Esophagus squamous epithelium (tissue), 5 donors: Measurements from ENCODE around the gene KAZALD1. TPM values are rescaled to one million over a fixed set of nuclear protein-coding genes. Genes with fewer than 3 reads are reported as not detected.

Experiments used
- DNase-seq: peaks from one replicate; lab custom pipeline; 2025; lab: John Stamatoyannopoulos, UW
- H3K27ac ChIP-seq, 4 donors: fragments of 200-600 bp; sonication (generic); one replicate each; pipeline ENCODE4 v1.5.1; 2016 to 2019; ENCODE audit warnings: mild to moderate bottlenecking in 1 of 4
- H3K27me3 ChIP-seq, 4 donors: fragments of 200-600 bp; sonication (generic); 1 replicate in 3 of 4; 2 replicates in 1 of 4; pipeline versions ENCODE4 v1.5.1 to v1.6.0; 2017 to 2021; ENCODE audit warnings: antibody characterized with exemption in 1 of 4
- H3K36me3 ChIP-seq, 3 donors: fragments of 200-600 bp; sonication (generic); one replicate each; pipeline ENCODE4 v1.5.1; 2016 to 2019
- H3K4me1 ChIP-seq, 3 donors: fragments of 200-600 bp; sonication (generic); one replicate each; pipeline ENCODE4 v1.5.1; 2017 to 2019
- H3K4me3 ChIP-seq, 4 donors: fragments of 200-600 bp; sonication (generic); 1 replicate in 3 of 4; 2 replicates in 1 of 4; pipeline ENCODE4 v1.5.1; 2016 to 2019; ENCODE audit warnings: mild to moderate bottlenecking in 2 of 4, moderate library complexity in 1 of 4
- H3K9me3 ChIP-seq, 3 donors: fragments of 200-600 bp; sonication (generic); one replicate each; pipeline ENCODE4 v1.5.1; 2016 to 2019
- POLR2A ChIP-seq, 4 donors: fragments of 450-650 bp; IDR thresholded peaks; one replicate each; pipeline ENCODE4 v1.6.1; 2017; ENCODE audit warnings: antibody characterized with exemption in 4 of 4, mild to moderate bottlenecking in 4 of 4, moderate library complexity in 3 of 4
- WGBS, 2 donors: methylation state at CpG; one replicate each; pipeline ENCODE4 v1.1.5; 2018; 5-methylcytosine and 5-hydroxymethylcytosine counted together
- intact Hi-C: fragments of 100-400 bp; cut with DNase I; formaldehyde crosslinking; loops from one replicate; pipeline ENCODE4 v1.15.0; 2022
- total RNA-seq, 4 donors: library from RNA; depleted of rRNA; stranded (reverse); fragments of >200 nt; gene quantifications; one replicate each; pipeline ENCODE4 v1.1.0, GENCODE V29; 2016
- TF ChIP-seq, protein P1 (sequence below), 6 experiments: fragments of 450-650 bp in 4 of 6; fragments of 200-600 bp in 2 of 6; sonication (generic) in 2 of 6; IDR thresholded peaks; one replicate each; pipeline ENCODE4 v1.5.1; 2016 to 2019; ENCODE audit warnings: antibody characterized with exemption in 6 of 6, mild to moderate bottlenecking in 4 of 6, moderate library complexity in 4 of 6
- donor health status: DM: yes; HTN: yes; CAD: no.

KAZALD1 gene
- total RNA-seq, 4 donors from 2014 or later = 0.47 to 1.4 (median 1.1) TPM; not detected in 1

DNA sequence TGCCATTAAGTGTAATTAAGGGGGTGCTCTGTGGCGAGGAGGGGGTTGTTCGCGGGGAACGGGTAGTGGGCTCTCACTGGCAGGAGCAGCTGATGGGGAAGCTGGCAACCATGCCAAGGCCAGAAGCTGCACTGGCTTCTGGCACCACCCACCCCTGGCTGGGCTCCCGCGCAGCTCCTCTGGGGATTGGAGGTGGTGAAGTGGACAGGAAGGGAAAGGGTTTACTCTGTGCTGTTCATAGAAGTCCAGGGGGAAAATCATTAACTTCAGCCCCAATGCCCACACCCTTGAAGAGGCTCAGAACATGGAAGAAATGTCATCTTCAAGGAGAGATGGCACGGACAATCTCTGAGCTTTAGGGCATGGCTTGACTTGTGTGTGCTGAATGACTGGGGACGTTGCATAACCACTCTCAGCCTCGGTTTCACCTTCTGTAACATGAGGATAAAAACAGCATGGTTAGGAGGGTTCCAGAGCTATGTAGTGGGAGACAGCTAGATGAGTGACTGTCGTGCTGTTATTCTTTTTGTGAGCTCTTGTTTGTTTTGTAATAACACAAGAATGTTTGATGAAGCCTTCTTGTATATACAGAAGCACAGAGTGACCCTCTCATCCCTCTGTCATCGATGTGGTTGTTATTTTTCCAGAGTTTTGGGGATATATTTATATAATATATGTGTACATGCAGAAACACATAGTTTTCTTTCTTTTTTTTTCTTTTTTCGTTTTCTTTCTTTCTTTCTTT lies 29.9 kb downstream of the KAZALD1 start:
- WGBS, 2 donors = 40 to 45% methylated on average over 10 to 12 of the region's 12 CpGs
- no peak overlapping the region for H3K4me3 ChIP-seq
- H3K4me1 ChIP-seq = peaks cover 0 to 15% (median 4%) of the 10 kb centered on the region in 3 donors
- no peak overlapping the region for H3K27ac ChIP-seq
- TF ChIP-seq, protein P1, sequence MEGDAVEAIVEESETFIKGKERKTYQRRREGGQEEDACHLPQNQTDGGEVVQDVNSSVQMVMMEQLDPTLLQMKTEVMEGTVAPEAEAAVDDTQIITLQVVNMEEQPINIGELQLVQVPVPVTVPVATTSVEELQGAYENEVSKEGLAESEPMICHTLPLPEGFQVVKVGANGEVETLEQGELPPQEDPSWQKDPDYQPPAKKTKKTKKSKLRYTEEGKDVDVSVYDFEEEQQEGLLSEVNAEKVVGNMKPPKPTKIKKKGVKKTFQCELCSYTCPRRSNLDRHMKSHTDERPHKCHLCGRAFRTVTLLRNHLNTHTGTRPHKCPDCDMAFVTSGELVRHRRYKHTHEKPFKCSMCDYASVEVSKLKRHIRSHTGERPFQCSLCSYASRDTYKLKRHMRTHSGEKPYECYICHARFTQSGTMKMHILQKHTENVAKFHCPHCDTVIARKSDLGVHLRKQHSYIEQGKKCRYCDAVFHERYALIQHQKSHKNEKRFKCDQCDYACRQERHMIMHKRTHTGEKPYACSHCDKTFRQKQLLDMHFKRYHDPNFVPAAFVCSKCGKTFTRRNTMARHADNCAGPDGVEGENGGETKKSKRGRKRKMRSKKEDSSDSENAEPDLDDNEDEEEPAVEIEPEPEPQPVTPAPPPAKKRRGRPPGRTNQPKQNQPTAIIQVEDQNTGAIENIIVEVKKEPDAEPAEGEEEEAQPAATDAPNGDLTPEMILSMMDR (IDR thresholded peaks at IDR 0.05) = no peak
- no peak for TF ChIP-seq POLR2A (IDR thresholded peaks at IDR 0.05)
- no peak for DNase-seq
- intact Hi-C loops = no loop called here
- H3K9me3 ChIP-seq = no peaks in the 10 kb centered on the region
- no peaks in the 10 kb centered on the region for H3K36me3 ChIP-seq
- peaks cover 0 to 99% (median 0%) of the 10 kb centered on the region in 4 donors for H3K27me3 ChIP-seq

DNA sequence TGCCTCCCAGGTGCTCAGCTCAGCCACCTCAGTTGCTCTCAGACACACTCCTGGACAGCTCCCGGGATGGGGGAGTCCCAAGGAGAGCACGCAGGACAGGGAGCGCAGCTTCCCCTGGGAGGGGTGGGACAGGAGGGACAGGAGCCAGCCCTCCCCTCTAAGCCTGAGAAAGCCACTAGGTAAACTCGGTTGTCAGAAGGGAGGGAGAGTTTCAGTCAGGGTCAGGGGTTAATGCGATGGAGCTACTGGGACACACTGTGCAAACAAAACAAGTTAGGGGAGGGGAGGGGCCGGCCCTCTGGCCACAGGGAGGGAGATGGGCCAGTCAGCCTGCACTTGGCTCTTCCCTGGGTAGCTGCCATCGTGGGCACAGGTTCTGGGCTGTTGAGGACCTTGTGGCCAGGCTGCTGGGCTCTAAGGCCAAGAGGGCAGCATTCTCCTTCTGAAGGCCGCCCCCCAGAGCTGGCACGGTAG lies 31.1 kb downstream of the KAZALD1 start:
- Histone ChIP-seq H3K27me3 (peaks cover 0 to 99% (median 0%) of the 10 kb centered on the region in 4 donors), H3K4me1 (peaks cover 0 to 15% (median 4%) of the 10 kb centered on the region in 3 donors), H3K27ac (no peak overlapping the region), H3K4me3 (no peak overlapping the region), H3K9me3 (no peaks in the 10 kb centered on the region), H3K36me3 (no peaks in the 10 kb centered on the region)
- WGBS, 2 donors = 43% methylated on average over 2 to 5 of the region's 9 CpGs
- TF ChIP-seq POLR2A (IDR thresholded peaks at IDR 0.05) = no peak
- TF ChIP-seq, protein P1 (IDR thresholded peaks at IDR 0.05) = no peak
- intact Hi-C loops = no loop called here
- no peak for DNase-seq

DNA sequence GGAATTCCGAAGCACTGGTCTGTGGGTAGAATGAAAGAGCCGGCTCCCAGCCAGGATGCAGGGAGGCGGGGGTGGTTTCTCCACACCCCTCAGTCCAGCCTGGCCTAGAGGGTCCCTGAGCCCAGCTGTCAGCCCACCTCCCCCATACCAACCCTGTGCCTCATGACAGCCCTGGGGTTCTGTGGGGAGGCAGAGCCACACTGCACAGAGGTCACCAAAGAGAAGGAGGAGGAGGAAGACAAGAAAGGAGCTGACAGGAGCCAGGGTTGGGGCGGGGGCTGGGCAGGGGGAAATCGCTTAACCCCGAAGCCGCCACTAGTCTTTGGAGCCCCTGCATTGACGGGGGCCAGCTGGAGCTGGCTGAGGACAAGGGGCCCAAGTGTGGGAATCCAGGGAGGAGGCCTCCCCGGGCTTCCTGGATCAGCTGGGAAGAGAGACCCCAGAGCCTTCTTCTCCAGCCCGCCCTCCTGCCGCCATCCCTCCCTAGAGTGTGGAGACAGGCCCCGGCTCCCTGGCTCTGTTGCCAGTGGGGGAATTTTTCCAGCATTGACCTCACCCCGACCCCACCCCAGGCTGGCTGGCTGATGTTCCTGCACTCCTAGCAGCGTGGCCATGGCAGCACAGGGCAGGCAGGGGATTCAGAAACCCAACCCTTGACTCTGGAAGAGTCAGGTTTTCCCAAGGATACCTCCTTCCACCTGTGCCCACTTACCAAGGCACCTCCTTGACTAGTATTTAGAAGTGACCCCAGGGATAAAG lies 32.5 kb downstream of the KAZALD1 start:
- Histone ChIP-seq H3K4me3 (no peak overlapping the region), H3K36me3 (no peaks in the 10 kb centered on the region), H3K27ac (no peak overlapping the region), H3K27me3 (peaks cover 0 to 99% (median 0%) of the 10 kb centered on the region in 4 donors), H3K4me1 (peaks cover 0 to 15% (median 4%) of the 10 kb centered on the region in 3 donors), H3K9me3 (no peaks in the 10 kb centered on the region)
- intact Hi-C loops = no loop called here
- 53 to 60% methylated on average over 1 to 2 of the region's 14 CpGs for WGBS, 2 donors
- no peak for DNase-seq
- TF ChIP-seq, protein P1 (IDR thresholded peaks at IDR 0.05) = no peak
- TF ChIP-seq POLR2A (IDR thresholded peaks at IDR 0.05) = no peak

DNA sequence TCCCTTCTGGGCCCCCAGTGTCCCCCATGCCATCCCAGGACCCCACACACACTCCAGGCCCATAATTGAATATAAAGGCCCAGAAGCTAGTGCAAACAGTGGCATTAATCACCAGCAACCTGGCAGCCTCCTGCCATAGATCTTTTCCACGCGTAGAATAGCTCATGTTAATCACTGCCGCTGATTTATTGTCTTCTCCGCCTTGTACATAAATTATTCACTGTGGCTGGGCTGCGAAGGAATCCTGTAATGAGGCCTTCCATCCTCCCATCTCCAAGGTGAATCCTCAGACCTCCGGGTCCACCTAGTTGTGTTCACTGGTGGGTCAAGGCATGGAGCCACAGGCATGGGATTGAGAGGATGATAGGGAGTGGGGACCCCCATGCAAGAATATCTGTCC lies 33.2 kb downstream of the KAZALD1 start:
- no peaks in the 10 kb centered on the region for H3K36me3 ChIP-seq
- peaks cover 0 to 9% (median 4%) of the 10 kb centered on the region in 3 donors for H3K4me1 ChIP-seq
- TF ChIP-seq POLR2A (IDR thresholded peaks at IDR 0.05) = no peak
- TF ChIP-seq, protein P1 (IDR thresholded peaks at IDR 0.05) = no peak
- no peak overlapping the region for H3K27ac ChIP-seq
- H3K27me3 ChIP-seq = peaks cover 0 to 99% (median 0%) of the 10 kb centered on the region in 4 donors
- no peak for DNase-seq
- intact Hi-C loops = loop anchor here (5.0 kb wide), 1 partner anchor 47 kb away; no protein-coding TSS in a partner anchor
- no peak overlapping the region for H3K4me3 ChIP-seq
- 42 to 60% methylated on average over 5 of the region's 6 CpGs for whole genome bisulfite sequencing, 2 donors
- H3K9me3 ChIP-seq = no peaks in the 10 kb centered on the region
